H1 (cell line): Measurements from ENCODE around the gene GPATCH2L. TPM values are rescaled to one million over a fixed set of nuclear protein-coding genes. Genes with fewer than 3 reads are reported as not detected.

Experiments
- polyA plus RNA-seq, 7 experiments: library from polyadenylated mRNA; depleted of rRNA in 3 of 7; stranded (reverse) in 5 of 7; unstranded in 2 of 7; fragments of >200 nt in 5 of 7; fragments of 200-250 nt in 2 of 7; gene quantifications; 1 replicate in 5 of 7; 2 replicates in 1 of 7; 4 replicates in 1 of 7; pipeline versions ENCODE4 v1.2.1 to v1.2.3, GENCODE V29; 2011 to 2013; ENCODE audit warnings: missing spikeins in 2 of 7, mixed read lengths in 2 of 7
- total RNA-seq: library from RNA; stranded (reverse); fragmentation: NEBNext Ultra II Directional; extraction: Animal tissue kit (Norgen Biotek cat#: 25700); gene quantifications from 2 replicates; pipeline ENCODE4 v1.2.1, GENCODE V29; 2021

Gene GPATCH2L
- total and polyA plus RNA-seq, 2 of the 8 experiments (the other 6 are each of a cell fraction or from before 2014, with no cell fraction given), result 26.0 to 54.9 TPM

Other genes with a start within 250 kb of the GPATCH2L start
- gene TGFB3, start 169.9 kb upstream of the GPATCH2L start, total RNA-seq, result 0.65 and 2.1 TPM in 2 replicates
- gene TGFB3, start 169.9 kb upstream of the GPATCH2L start, polyA plus RNA-seq (2011; rRNA removed), result 0.86 and 1.5 TPM in 2 replicates
- gene IFT43, start 166.2 kb upstream of the GPATCH2L start, total RNA-seq, result 17.0 and 17.4 TPM in 2 replicates
- 20.8 and 21.7 TPM in 2 replicates for gene IFT43, start 166.2 kb upstream of the GPATCH2L start, polyA plus RNA-seq (2011; rRNA removed)
- gene ESRRB, start 224.2 kb downstream of the GPATCH2L start, total RNA-seq, result 0.45 and 0.48 TPM in 2 replicates
- 0.19 and 0.29 TPM in 2 replicates for gene ESRRB, start 224.2 kb downstream of the GPATCH2L start, polyA plus RNA-seq (2011; rRNA removed)